Measurements from ENCODE around the gene PUS10.

DNA sequence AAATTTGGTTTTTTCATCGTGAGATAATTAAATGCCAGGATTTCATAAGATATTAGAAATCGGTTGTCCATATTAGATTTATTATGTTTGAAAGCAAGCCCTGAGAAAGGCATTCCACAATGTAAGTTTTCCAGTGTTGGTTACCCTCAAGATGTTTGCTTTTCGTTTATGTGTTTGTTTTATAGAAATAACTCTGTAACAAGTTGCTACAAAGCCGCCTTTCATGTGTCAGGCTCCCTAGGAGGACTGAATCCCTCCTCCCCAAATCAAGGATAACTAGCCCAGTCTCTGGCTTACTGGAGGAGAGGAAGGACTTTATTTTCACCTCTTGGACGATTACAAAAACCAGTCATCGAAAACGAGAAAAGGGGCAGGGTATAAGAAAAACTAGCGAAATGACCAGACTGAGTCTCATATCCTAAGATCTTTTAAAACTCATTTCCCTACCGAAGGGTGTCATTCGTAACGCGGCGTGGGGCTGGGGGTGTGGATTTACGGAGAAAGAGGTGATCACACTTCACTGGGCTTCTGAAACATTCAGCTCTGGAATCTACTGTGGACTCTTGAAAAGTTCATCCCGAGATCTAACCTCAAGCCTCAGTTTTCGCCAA is 1.6 kb downstream of the PUS10 start:
- TF ChIP-seq, protein P1, sequence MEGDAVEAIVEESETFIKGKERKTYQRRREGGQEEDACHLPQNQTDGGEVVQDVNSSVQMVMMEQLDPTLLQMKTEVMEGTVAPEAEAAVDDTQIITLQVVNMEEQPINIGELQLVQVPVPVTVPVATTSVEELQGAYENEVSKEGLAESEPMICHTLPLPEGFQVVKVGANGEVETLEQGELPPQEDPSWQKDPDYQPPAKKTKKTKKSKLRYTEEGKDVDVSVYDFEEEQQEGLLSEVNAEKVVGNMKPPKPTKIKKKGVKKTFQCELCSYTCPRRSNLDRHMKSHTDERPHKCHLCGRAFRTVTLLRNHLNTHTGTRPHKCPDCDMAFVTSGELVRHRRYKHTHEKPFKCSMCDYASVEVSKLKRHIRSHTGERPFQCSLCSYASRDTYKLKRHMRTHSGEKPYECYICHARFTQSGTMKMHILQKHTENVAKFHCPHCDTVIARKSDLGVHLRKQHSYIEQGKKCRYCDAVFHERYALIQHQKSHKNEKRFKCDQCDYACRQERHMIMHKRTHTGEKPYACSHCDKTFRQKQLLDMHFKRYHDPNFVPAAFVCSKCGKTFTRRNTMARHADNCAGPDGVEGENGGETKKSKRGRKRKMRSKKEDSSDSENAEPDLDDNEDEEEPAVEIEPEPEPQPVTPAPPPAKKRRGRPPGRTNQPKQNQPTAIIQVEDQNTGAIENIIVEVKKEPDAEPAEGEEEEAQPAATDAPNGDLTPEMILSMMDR (IDR thresholded peaks at IDR 0.05) = no peak
- TF ChIP-seq POLR2A (IDR thresholded peaks at IDR 0.05) = no peak

Data from testis (tissue), 2 donors.